GM23248 (cell line): ENCODE results near the gene ACSS3. TPM values are rescaled to one million over a fixed set of nuclear protein-coding genes. Genes with fewer than 3 reads are reported as not detected.
"Not testable (repeated sequence)": the region's sequence is repeated elsewhere in the genome, so short reads cannot be mapped to it uniquely, and the experiment has no call there.

ENCODE experiments used
- DNase-seq: peaks from one replicate; pipeline ENCODE4 v3.0.0-alpha.2; 2015
- H2AFZ ChIP-seq: fragments of 200-600 bp; sonication (generic); 2 replicates; pipeline ENCODE4 v1.6.1; 2016; ENCODE audit warnings: antibody characterized with exemption
- H3F3A ChIP-seq: fragments of 200-600 bp; sonication (generic); 2 replicates; pipeline ENCODE4 v1.6.1; 2016; ENCODE audit warnings: mild to moderate bottlenecking, antibody characterized with exemption, mixed run types; ENCODE audit not compliant: insufficient read depth
- H3K27ac ChIP-seq: fragments of 200-600 bp; sonication (generic); 2 replicates; pipeline ENCODE4 v1.5.1; 2016; ENCODE audit warnings: mild to moderate bottlenecking
- H3K27me3 ChIP-seq: fragments of 200-600 bp; sonication (generic); replicated peaks from 2 replicates; pipeline ENCODE4 v1.6.1; 2016; ENCODE audit warnings: mild to moderate bottlenecking; ENCODE audit not compliant: insufficient read depth
- H3K36me3 ChIP-seq: fragments of 200-600 bp; sonication (generic); 2 replicates; pipeline ENCODE4 v1.6.1; 2016; ENCODE audit warnings: low read depth, mild to moderate bottlenecking
- H3K4me1 ChIP-seq: fragments of 200-600 bp; sonication (generic); 2 replicates; pipeline ENCODE4 v1.6.1; 2016; ENCODE audit warnings: mild to moderate bottlenecking; ENCODE audit not compliant: insufficient read depth
- H3K4me2 ChIP-seq: fragments of 200-600 bp; sonication (generic); one replicate; pipeline ENCODE4 v1.6.1; 2016; ENCODE audit warnings: mild to moderate bottlenecking; ENCODE audit not compliant: unreplicated experiment
- H3K4me3 ChIP-seq: fragments of 200-600 bp; sonication (generic); 2 replicates; pipeline ENCODE4 v1.5.1; 2016; ENCODE audit warnings: mild to moderate bottlenecking
- H3K79me2 ChIP-seq: fragments of 200-600 bp; sonication (generic); 2 replicates; pipeline ENCODE4 v1.6.1; 2016; ENCODE audit warnings: mild to moderate bottlenecking; ENCODE audit not compliant: insufficient read depth
- H3K9ac ChIP-seq: fragments of 200-600 bp; sonication (generic); 2 replicates; pipeline ENCODE4 v1.6.1; 2016; ENCODE audit warnings: mild to moderate bottlenecking
- H3K9me2 ChIP-seq: fragments of 200-600 bp; sonication (generic); 2 replicates; pipeline ENCODE4 v1.6.1; 2016; ENCODE audit warnings: mixed run types, mild to moderate bottlenecking, moderate library complexity; ENCODE audit not compliant: insufficient read depth
- H3K9me3 ChIP-seq: fragments of 200-600 bp; sonication (generic); one replicate; pipeline ENCODE4 v1.6.1; 2017; ENCODE audit warnings: low read depth
- H4K20me1 ChIP-seq: fragments of 200-600 bp; sonication (generic); 2 replicates; pipeline ENCODE4 v1.6.0; 2016; ENCODE audit not compliant: insufficient read depth
- EZH2 ChIP-seq: fragments of 200-600 bp; sonication (generic); IDR thresholded peaks from 2 replicates; pipeline ENCODE4 v1.6.1; 2018; ENCODE audit warnings: antibody characterized with exemption, mild to moderate bottlenecking; ENCODE audit not compliant: insufficient read depth, poor library complexity, severe bottlenecking
- EZH2phosphoT487 ChIP-seq: fragments of 200-600 bp; sonication (generic); IDR thresholded peaks from 2 replicates; pipeline ENCODE4 v1.6.1; 2018; ENCODE audit warnings: antibody characterized with exemption, moderate library complexity, mild to moderate bottlenecking, low read depth; ENCODE audit not compliant: insufficient read depth
- WGBS, 2 experiments: methylation state at CpG; one replicate each; pipeline ENCODE4 v1.1.6; 2015 to 2017; ENCODE audit warnings: low lambda C conversion rate in 2 of 2, low coverage in 1 of 2; ENCODE audit errors: missing lambda C conversion rate in 2 of 2; 5-methylcytosine and 5-hydroxymethylcytosine counted together
- in situ Hi-C: fragments of 300-500 bp; cut with MboI; formaldehyde crosslinking; loops from 2 replicates; pipeline ENCODE4 v1.15.0; 2020
- polyA plus RNA-seq: library from polyadenylated mRNA; unstranded; fragments of >200 nt; fragmentation: Nextera tagmentation; extraction: Ambion mirVana; gene quantifications from 2 replicates; pipeline ENCODE4 v1.2.1, GENCODE V29; 2016
- total RNA-seq: library from RNA; depleted of rRNA; stranded (reverse); fragments of >200 nt; shearing (Covaris generic); gene quantifications from 2 replicates; pipeline ENCODE4 v1.2.3, GENCODE V29; 2014

The ACSS3 gene
- total and polyA plus RNA-seq, 2 experiments from 2014 or later: 1.5 to 1.9 TPM

- no peaks in the 10 kb centered on the region for H3K27me3 ChIP-seq
- no peak for DNase-seq
- in situ Hi-C loops: no loop called here
These were observed 103.8 kb downstream of the ACSS3 start for GRCh38 chr12:81181691-81182090.

GRCh38 chr12:81187686-81188085 is 109.8 kb downstream of the ACSS3 start:
- H3K4me1 ChIP-seq: no peaks in the 10 kb centered on the region
- no peak overlapping the region for H3K9ac ChIP-seq
- H3K9me3 ChIP-seq: no peaks in the 10 kb centered on the region
- in situ Hi-C loops: no loop called here
- H3K79me2 ChIP-seq: no peaks in the 10 kb centered on the region
- no peaks in the 10 kb centered on the region for H4K20me1 ChIP-seq
- no peaks in the 10 kb centered on the region for H3K36me3 ChIP-seq
- DNase-seq: no peak
- TF ChIP-seq EZH2 (no peak), EZH2phosphoT487 (no peak)
- no peak overlapping the region for H3K27ac ChIP-seq
- H3K27me3 ChIP-seq: no peaks in the 10 kb centered on the region
- H3K4me3 ChIP-seq: no peak overlapping the region
- H2AFZ ChIP-seq: no peak overlapping the region
- WGBS, 2 experiments: 100% methylated on average over 1 of the region's 1 CpG
- H3K9me2 ChIP-seq: no peaks in the 10 kb centered on the region
- H3F3A ChIP-seq: no peaks in the 10 kb centered on the region
- H3K4me2 ChIP-seq: no peak overlapping the region

More at GRCh38 chr12:81181691-81182090, 103.8 kb downstream of the ACSS3 start:
- Histone ChIP-seq H3K79me2 (no peaks in the 10 kb centered on the region), H2AFZ (no peak overlapping the region), H3F3A (no peaks in the 10 kb centered on the region), H3K36me3 (no peaks in the 10 kb centered on the region), H3K9me3 (peaks cover 5% of the 10 kb centered on the region), H3K4me1 (no peaks in the 10 kb centered on the region), H3K4me2 (no peak overlapping the region), H3K4me3 (no peak overlapping the region), H4K20me1 (no peaks in the 10 kb centered on the region), H3K9me2 (no peaks in the 10 kb centered on the region), H3K9ac (no peak overlapping the region), H3K27ac (no peak overlapping the region)
- WGBS, 2 experiments: 81% methylated on average over 2 of the region's 2 CpGs
- TF ChIP-seq EZH2phosphoT487 (no peak), EZH2 (no peak)

GRCh38 chr12:81196595-81196994 is 118.7 kb downstream of the ACSS3 start:
- no peaks in the 10 kb centered on the region for H3K36me3 ChIP-seq
- no peaks in the 10 kb centered on the region for H4K20me1 ChIP-seq
- TF ChIP-seq EZH2phosphoT487: no peak
- no peak for TF ChIP-seq EZH2
- no peaks in the 10 kb centered on the region for H3K9me3 ChIP-seq
- no peak overlapping the region for H3K9ac ChIP-seq
- H2AFZ ChIP-seq: no peak overlapping the region
- H3K4me1 ChIP-seq: no peaks in the 10 kb centered on the region
- in situ Hi-C loops: no loop called here
- H3F3A ChIP-seq: no peaks in the 10 kb centered on the region
- H3K27me3 ChIP-seq: no peaks in the 10 kb centered on the region
- H3K9me2 ChIP-seq: no peaks in the 10 kb centered on the region
- 91 to 93% methylated on average over 3 of the region's 3 CpGs for WGBS, 2 experiments
- H3K4me3 ChIP-seq: no peak overlapping the region
- H3K4me2 ChIP-seq: no peak overlapping the region
- no peak for DNase-seq
- H3K79me2 ChIP-seq: no peaks in the 10 kb centered on the region
- no peak overlapping the region for H3K27ac ChIP-seq

GRCh38 chr12:81200561-81200960 is 122.7 kb downstream of the ACSS3 start:
- H3K36me3 ChIP-seq, in situ Hi-C loops, H3K27ac ChIP-seq, H3K4me1 ChIP-seq, H4K20me1 ChIP-seq, H3K9me2 ChIP-seq, H2AFZ ChIP-seq, H3K79me2 ChIP-seq, DNase-seq, H3K4me2 ChIP-seq, H3K9me3 ChIP-seq, H3K4me3 ChIP-seq, H3F3A ChIP-seq, H3K9ac ChIP-seq, H3K27me3 ChIP-seq: not testable (repeated sequence)
- WGBS, 2 experiments: 46 to 55% methylated on average over 6 of the region's 6 CpGs

- Histone ChIP-seq H3K4me3 (no peak overlapping the region), H4K20me1 (no peaks in the 10 kb centered on the region), H3F3A (no peaks in the 10 kb centered on the region), H3K27me3 (no peaks in the 10 kb centered on the region), H3K4me2 (no peak overlapping the region), H3K79me2 (no peaks in the 10 kb centered on the region), H3K9me3 (no peaks in the 10 kb centered on the region), H2AFZ (no peak overlapping the region), H3K9me2 (no peaks in the 10 kb centered on the region), H3K36me3 (no peaks in the 10 kb centered on the region), H3K27ac (no peak overlapping the region), H3K9ac (no peak overlapping the region), H3K4me1 (peaks cover 6% of the 10 kb centered on the region)
- no peak for TF ChIP-seq EZH2phosphoT487
- no peak for TF ChIP-seq EZH2
- in situ Hi-C loops: no loop called here
- WGBS, 2 experiments: 13 to 18% methylated on average over 3 of the region's 3 CpGs
- no peak for DNase-seq
These were observed 125.9 kb downstream of the ACSS3 start for GRCh38 chr12:81203671-81204204.
